ENCODE results near the gene KRTAP5-6. TPM values are rescaled to one million over a fixed set of nuclear protein-coding genes. Genes with fewer than 3 reads are reported as not detected.

KRTAP5-6 gene
- not detected in 2 replicates for polyA plus RNA-seq (2014; cell fraction: cytosol; rRNA removed)
- polyA plus RNA-seq (2014; cell fraction: nucleus; rRNA removed): not detected in 2 replicates

GRCh38 chr11:1696608-1697570 is at the start of gene KRTAP5-6:
Gene KRTAP5-6, plus strand, starts transcription at chr11:1697195. Its CDS starts 51 bp downstream, at chr11:1697246.
- DNase-seq (ENCODE audit: low spot score): no peak

- DNase-seq (ENCODE audit: low spot score): no peak
Observed at GRCh38 chr11:1647901-1648652, 48.9 kb upstream of the KRTAP5-6 start.

GRCh38 chr11:1648653-1649420 is 48.2 kb upstream of the KRTAP5-6 start:
- no peak for DNase-seq (ENCODE audit: low spot score)

- DNase-seq (ENCODE audit: low spot score): no peak
Observed at GRCh38 chr11:1650034-1650917, 46.7 kb upstream of the KRTAP5-6 start.

- no peak for DNase-seq (ENCODE audit: low spot score)
Observed at GRCh38 chr11:1650918-1651262, 46.1 kb upstream of the KRTAP5-6 start.

GRCh38 chr11:1651411-1651980 is 45.5 kb upstream of the KRTAP5-6 start:
- DNase-seq (ENCODE audit: low spot score): no peak

- no peak for DNase-seq (ENCODE audit: low spot score)
Observed at GRCh38 chr11:1652026-1652425, 45.0 kb upstream of the KRTAP5-6 start.

GRCh38 chr11:1652442-1652770 is 44.6 kb upstream of the KRTAP5-6 start:
- DNase-seq (ENCODE audit: low spot score): no peak

- DNase-seq (ENCODE audit: low spot score): peak; percentile 34
Observed at GRCh38 chr11:1652771-1653540, 44.0 kb upstream of the KRTAP5-6 start.

- no peak for DNase-seq (ENCODE audit: low spot score)
Observed at GRCh38 chr11:1653541-1654387, 43.2 kb upstream of the KRTAP5-6 start.

- DNase-seq (ENCODE audit: low spot score): no peak
Observed at GRCh38 chr11:1654388-1655167, 42.4 kb upstream of the KRTAP5-6 start.

- DNase-seq (ENCODE audit: low spot score): no peak
Observed at GRCh38 chr11:1655168-1656060, 41.6 kb upstream of the KRTAP5-6 start.

GRCh38 chr11:1656061-1656441 is 40.9 kb upstream of the KRTAP5-6 start:
- DNase-seq (ENCODE audit: low spot score): no peak

GRCh38 chr11:1656670-1657069 is 40.3 kb upstream of the KRTAP5-6 start:
- no peak for DNase-seq (ENCODE audit: low spot score)

- no peak for DNase-seq (ENCODE audit: low spot score)
Observed at GRCh38 chr11:1659506-1659905, 37.5 kb upstream of the KRTAP5-6 start.

- DNase-seq (ENCODE audit: low spot score): no peak
Observed at GRCh38 chr11:1660111-1660867, 36.7 kb upstream of the KRTAP5-6 start.

Data from SK-N-DZ (cell line).